OCI-LY7 (cell line): ENCODE measurements around the gene KRTDAP. TPM values are rescaled to one million over a fixed set of nuclear protein-coding genes. Genes with fewer than 3 reads are reported as not detected.

Source experiments
- BruUV-seq: library from RNA; stranded (reverse); fragments of 400-500 nt; replicated peaks from 2 replicates; lab custom pipeline; 2021; lab: Mats Ljungman, UMichigan
- CTCF ChIA-PET: fragments of 300-600 bp; sonication (Branson Sonifier 250); formaldehyde crosslinking; loops from one replicate; lab custom pipeline; 2022; ENCODE audit warnings: antibody characterized with exemption; ENCODE audit not compliant: unreplicated experiment; lab: Charles Lee
- POLR2A ChIA-PET: fragments of 300-600 bp; sonication (Branson Sonifier 250); formaldehyde crosslinking; loops from one replicate; lab custom pipeline; 2022; ENCODE audit warnings: antibody characterized with exemption; lab: Charles Lee
- DNase-seq: peaks from one replicate; pipeline ENCODE4 v3.0.0-alpha.2; 2015; ENCODE audit warnings: low spot score
- H2AFZ ChIP-seq: fragments of 200-600 bp; sonication (generic), shearing (Covaris generic); 2 replicates; pipeline ENCODE4 v1.6.1; 2014; ENCODE audit warnings: mild to moderate bottlenecking, antibody characterized with exemption, low read length, moderate library complexity
- H3K27ac ChIP-seq: fragments of 200-600 bp; sonication (generic); 2 replicates; pipeline ENCODE4 v1.5.1; 2014; ENCODE audit warnings: mixed run types, low read depth, mild to moderate bottlenecking, moderate library complexity, low read length, inconsistent platforms; ENCODE audit not compliant: poor library complexity, severe bottlenecking
- H3K36me3 ChIP-seq: fragments of 200-600 bp; sonication (generic); 2 replicates; pipeline ENCODE4 v1.6.1; 2014; ENCODE audit warnings: mild to moderate bottlenecking, antibody characterized with exemption, low read length, moderate library complexity, mixed read lengths; ENCODE audit not compliant: insufficient read depth
- H3K4me1 ChIP-seq: fragments of 200-600 bp; sonication (generic); 2 replicates; pipeline ENCODE4 v1.5.1; 2014; ENCODE audit warnings: mild to moderate bottlenecking, low read length; ENCODE audit not compliant: insufficient read depth, poor library complexity, severe bottlenecking
- H3K4me2 ChIP-seq: fragments of 200-600 bp; sonication (generic); 2 replicates; pipeline ENCODE4 v1.6.1; 2014; ENCODE audit warnings: mild to moderate bottlenecking, low read length
- H3K4me3 ChIP-seq: fragments of 200-600 bp; sonication (generic); 2 replicates; pipeline ENCODE4 v1.5.1; 2014; ENCODE audit warnings: mild to moderate bottlenecking, low read depth, low read length; ENCODE audit not compliant: poor library complexity, severe bottlenecking
- H3K79me2 ChIP-seq: fragments of 200-600 bp; sonication (generic); 2 replicates; pipeline ENCODE4 v1.6.1; 2016; ENCODE audit warnings: low read depth, mild to moderate bottlenecking, low read length, moderate library complexity, mixed read lengths; ENCODE audit not compliant: insufficient read depth
- H3K9me2 ChIP-seq: fragments of 200-600 bp; sonication (generic); 2 replicates; pipeline ENCODE4 v1.6.1; 2016; ENCODE audit warnings: mild to moderate bottlenecking, low read length, mixed read lengths; ENCODE audit not compliant: insufficient read depth
- H3K9me3 ChIP-seq: fragments of 200-600 bp; sonication (generic); 2 replicates; pipeline ENCODE4 v1.6.1; 2014; ENCODE audit warnings: mild to moderate bottlenecking, mixed run types, low read length, mixed read lengths
- H4K20me1 ChIP-seq: fragments of 200-600 bp; sonication (generic); 2 replicates; pipeline ENCODE4 v1.6.1; 2014; ENCODE audit warnings: mild to moderate bottlenecking, antibody characterized with exemption, low read length, moderate library complexity, mixed read lengths; ENCODE audit not compliant: insufficient read depth
- EZH2phosphoT487 ChIP-seq: fragments of 200-600 bp; sonication (generic); IDR thresholded peaks from 2 replicates; pipeline ENCODE4 v1.6.1; 2018; ENCODE audit warnings: low read depth, borderline replicate concordance, mild to moderate bottlenecking, mixed run types, antibody characterized with exemption, low read length, moderate library complexity, mixed read lengths
- intact Hi-C: fragments of 100-400 bp; cut with micrococcal nuclease; formaldehyde crosslinking; loops from one replicate; pipeline ENCODE4 v1.10.0; 2022; ENCODE audit not compliant: unreplicated experiment
- total RNA-seq, 2 experiments: library from RNA; depleted of rRNA in 1 of 2; stranded (reverse); fragments of >200 nt in 1 of 2; shearing (Covaris generic) in 1 of 2; gene quantifications; 2 replicates each; pipeline ENCODE4 v1.2.3, GENCODE V29; 2014 to 2022
- TF ChIP-seq, protein P1 (sequence below): fragments of 200-600 bp; sonication (generic); conservative IDR thresholded peaks from 2 replicates; pipeline ENCODE4 v1.5.1; 2014; ENCODE audit warnings: mild to moderate bottlenecking, antibody characterized with exemption, low read length, moderate library complexity, mixed read lengths

The KRTDAP gene
- total RNA-seq, 2 experiments from 2014 or later = not detected

DNA sequence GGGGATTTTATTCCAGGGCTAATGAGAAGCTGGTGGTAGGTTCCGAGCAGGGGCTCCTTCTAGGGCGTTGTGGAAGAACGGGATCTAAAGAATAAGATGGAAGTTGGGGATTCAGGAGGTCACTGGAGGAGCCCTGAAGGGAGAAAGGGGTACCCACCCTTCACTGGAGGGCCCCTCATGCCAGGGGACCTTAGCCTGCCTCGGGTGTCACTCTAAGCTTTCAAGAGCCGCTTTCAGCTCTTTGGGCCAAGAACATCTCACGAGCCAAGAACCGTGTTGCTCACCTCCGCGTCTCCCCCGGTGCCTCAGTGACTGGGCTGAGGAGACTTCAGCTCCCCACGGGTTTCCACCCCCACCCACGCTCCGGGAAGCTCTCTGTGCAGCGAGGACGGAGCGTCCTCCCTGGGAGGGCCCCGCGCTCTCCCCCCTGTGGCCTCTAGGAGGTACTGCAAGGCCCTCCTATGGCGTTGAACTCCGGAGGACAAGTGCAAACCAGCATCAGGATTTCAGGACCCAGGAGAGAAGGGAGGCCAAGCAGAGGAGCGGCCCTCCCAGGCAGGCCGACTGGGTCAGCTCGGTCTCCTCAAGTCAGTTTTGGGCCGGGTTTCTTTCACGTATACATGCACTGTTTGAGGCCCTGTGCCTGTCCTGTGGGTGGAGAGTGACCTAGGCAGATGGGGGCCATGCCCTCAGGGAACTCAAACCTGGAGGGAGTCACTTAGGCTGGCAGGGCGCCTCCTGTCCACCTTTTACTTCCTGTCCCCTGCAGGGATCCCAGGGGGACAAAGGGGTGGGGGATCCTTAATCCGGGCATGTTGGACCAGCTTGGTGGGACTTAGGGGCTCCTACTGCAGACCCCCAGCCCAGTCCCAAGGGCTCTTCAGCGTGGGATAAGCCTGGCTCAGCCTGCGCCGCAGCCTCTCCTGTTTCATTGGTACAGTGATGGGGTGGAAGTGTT lies 5.1 kb upstream of the KRTDAP start:
- Histone ChIP-seq H2AFZ (no peak overlapping the region), H3K4me3 (no peak overlapping the region), H3K4me2 (peak overlapping the region; percentile 39), H4K20me1 (no peaks in the 10 kb centered on the region), H3K4me1 (no peaks in the 10 kb centered on the region), H3K27ac (no peak overlapping the region), H3K36me3 (no peaks in the 10 kb centered on the region), H3K9me3 (no peaks in the 10 kb centered on the region), H3K9me2 (no peaks in the 10 kb centered on the region), H3K79me2 (no peaks in the 10 kb centered on the region)
- TF ChIP-seq, protein P1, sequence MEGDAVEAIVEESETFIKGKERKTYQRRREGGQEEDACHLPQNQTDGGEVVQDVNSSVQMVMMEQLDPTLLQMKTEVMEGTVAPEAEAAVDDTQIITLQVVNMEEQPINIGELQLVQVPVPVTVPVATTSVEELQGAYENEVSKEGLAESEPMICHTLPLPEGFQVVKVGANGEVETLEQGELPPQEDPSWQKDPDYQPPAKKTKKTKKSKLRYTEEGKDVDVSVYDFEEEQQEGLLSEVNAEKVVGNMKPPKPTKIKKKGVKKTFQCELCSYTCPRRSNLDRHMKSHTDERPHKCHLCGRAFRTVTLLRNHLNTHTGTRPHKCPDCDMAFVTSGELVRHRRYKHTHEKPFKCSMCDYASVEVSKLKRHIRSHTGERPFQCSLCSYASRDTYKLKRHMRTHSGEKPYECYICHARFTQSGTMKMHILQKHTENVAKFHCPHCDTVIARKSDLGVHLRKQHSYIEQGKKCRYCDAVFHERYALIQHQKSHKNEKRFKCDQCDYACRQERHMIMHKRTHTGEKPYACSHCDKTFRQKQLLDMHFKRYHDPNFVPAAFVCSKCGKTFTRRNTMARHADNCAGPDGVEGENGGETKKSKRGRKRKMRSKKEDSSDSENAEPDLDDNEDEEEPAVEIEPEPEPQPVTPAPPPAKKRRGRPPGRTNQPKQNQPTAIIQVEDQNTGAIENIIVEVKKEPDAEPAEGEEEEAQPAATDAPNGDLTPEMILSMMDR = peak; percentile 89
- no peak for TF ChIP-seq EZH2phosphoT487
- ChIA-PET POLR2A (interaction anchor here (1.2 kb wide), 1 partner anchor 142 kb away, joined by 3 read pairs; no protein-coding TSS in a partner anchor), CTCF (interaction anchor here (0.5 to 1.0 kb wide), 6 partner anchors 9 to 287 kb away, joined by 3 to 7 read pairs (median 4); no protein-coding TSS in a partner anchor)
- peak; percentile 77 for DNase-seq
- intact Hi-C loops = loop anchor here (1.0 kb wide), 1 partner anchor 143 kb away; no protein-coding TSS in a partner anchor
- BruUV-seq = no TSS peak

DNA sequence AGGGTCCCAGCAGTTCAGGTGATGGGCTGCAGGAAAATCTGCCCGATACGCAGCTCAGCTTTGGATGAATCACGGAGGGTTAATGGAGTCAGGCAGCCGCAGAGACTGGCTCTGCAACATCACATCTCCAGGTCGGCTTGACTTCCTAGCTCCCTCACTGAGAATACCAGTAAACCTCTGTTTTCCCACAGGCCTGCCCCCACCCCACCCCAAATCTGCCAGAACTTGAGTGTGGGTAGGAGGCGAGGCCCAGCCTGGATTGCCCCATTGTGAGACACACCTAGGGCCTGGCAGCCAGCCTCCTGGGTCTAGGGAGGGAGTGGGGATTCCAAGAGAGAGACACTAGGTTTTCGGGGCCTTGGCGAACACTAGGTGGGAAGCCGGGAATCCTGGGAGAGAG lies 3.7 kb upstream of the KRTDAP start:
- no TSS peak for BruUV-seq
- Histone ChIP-seq H3K9me3 (no peaks in the 10 kb centered on the region), H3K27ac (no peak overlapping the region), H3K36me3 (no peaks in the 10 kb centered on the region), H3K9me2 (no peaks in the 10 kb centered on the region), H3K4me2 (no peak overlapping the region), H4K20me1 (no peaks in the 10 kb centered on the region), H3K4me3 (no peak overlapping the region), H3K4me1 (no peaks in the 10 kb centered on the region), H2AFZ (no peak overlapping the region), H3K79me2 (no peaks in the 10 kb centered on the region)
- intact Hi-C loops = no loop called here
- ChIA-PET CTCF (interaction anchor here (0.6 kb wide), 1 partner anchor 126 kb away, joined by 4 read pairs; no protein-coding TSS in a partner anchor), POLR2A (interaction anchor here (0.6 kb wide), 1 partner anchor 189 kb away, joined by 3 read pairs; no protein-coding TSS in a partner anchor)
- no peak for DNase-seq
- no peak for TF ChIP-seq EZH2phosphoT487
- TF ChIP-seq, protein P1 = no peak
